Activated CD4-positive, alpha-beta T cell treated with anti-CD3 and anti-CD28 coated beads for 4 hours (primary cell): Measurements from ENCODE around the gene POMP.
"Not testable (repeated sequence)": the region's sequence is repeated elsewhere in the genome, so short reads cannot be mapped to it uniquely, and the experiment has no call there.

Experiments used
- DNase-seq, 2 donors: peaks; one replicate each; pipeline ENCODE4 v3.0.0-alpha.2; 2020

Gene POMP

GRCh38 chr13:28638756-28639155 is 20.2 kb upstream of the POMP start:
- DNase-seq, result no peak

GRCh38 chr13:28640861-28641599 is 17.9 kb upstream of the POMP start:
- no peak for DNase-seq

GRCh38 chr13:28641600-28641926 is 17.4 kb upstream of the POMP start:
- no peak for DNase-seq

- no peak for DNase-seq
Measured at GRCh38 chr13:28650284-28650683, 8.6 kb upstream of the POMP start.

GRCh38 chr13:28651810-28652401 is 7.0 kb upstream of the POMP start:
- DNase-seq, result no peak

- DNase-seq, result no peak
Measured at GRCh38 chr13:28653111-28653510, 5.8 kb upstream of the POMP start.

- no peak for DNase-seq
Measured at GRCh38 chr13:28654276-28654675, 4.7 kb upstream of the POMP start.

GRCh38 chr13:28655561-28655960 is 3.4 kb upstream of the POMP start:
- no peak for DNase-seq

- no peak for DNase-seq
Measured at GRCh38 chr13:28657784-28658538, 969 bp upstream of the POMP start.

GRCh38 chr13:28658539-28658795 is 463 bp upstream of the POMP start:
- peak in 1 of 2 donors; percentile 3 for DNase-seq

GRCh38 chr13:28659621-28659970 is 666 bp downstream of the POMP start:
- peak; percentile 4 to 24 for DNase-seq

GRCh38 chr13:28666897-28667488 is 8.1 kb downstream of the POMP start:
- DNase-seq, result no peak

- no peak for DNase-seq
Measured at GRCh38 chr13:28671126-28671792, 12.3 kb downstream of the POMP start.

GRCh38 chr13:28678809-28679208 is 19.9 kb downstream of the POMP start:
- DNase-seq, result no peak

GRCh38 chr13:28679628-28680027 is 20.7 kb downstream of the POMP start:
- no peak for DNase-seq

- DNase-seq, result no peak
Measured at GRCh38 chr13:28680541-28680940, 21.6 kb downstream of the POMP start.

GRCh38 chr13:28683169-28683568 is 24.2 kb downstream of the POMP start:
- DNase-seq, result not testable (repeated sequence)

GRCh38 chr13:28684257-28684656 is 25.3 kb downstream of the POMP start:
- no peak for DNase-seq

- DNase-seq, result no peak
Measured at GRCh38 chr13:28685114-28685513, 26.2 kb downstream of the POMP start.

GRCh38 chr13:28685892-28686291 is 27.0 kb downstream of the POMP start:
- DNase-seq, result no peak

GRCh38 chr13:28693605-28694491 is 34.9 kb downstream of the POMP start:
- DNase-seq, result not testable (repeated sequence)

- no peak for DNase-seq
Measured at GRCh38 chr13:28697441-28697840, 38.5 kb downstream of the POMP start.

GRCh38 chr13:28699246-28699645 is 40.3 kb downstream of the POMP start:
- no peak for DNase-seq
